ENCODE data around the gene GCLC.
A peak's percentile ranks its signal among the peaks of the same experiment; 100 is the strongest.
"Not testable (repeated sequence)": the region's sequence is repeated elsewhere in the genome, so short reads cannot be mapped to it uniquely, and the experiment has no call there.

GCLC gene

GRCh38 chr6:53556986-53557715 is 12.2 kb upstream of the GCLC start:
- no peak for DNase-seq (ENCODE audit: low read depth)

GRCh38 chr6:53553600-53553999 is 8.7 kb upstream of the GCLC start:
- not testable (repeated sequence) for DNase-seq (ENCODE audit: low read depth)

GRCh38 chr6:53551681-53552080 is 6.8 kb upstream of the GCLC start:
- DNase-seq (ENCODE audit: low read depth): not testable (repeated sequence)

- peak; percentile 94 for DNase-seq (ENCODE audit: low read depth)
Observed at GRCh38 chr6:53547811-53548496, 3.1 kb upstream of the GCLC start.

GRCh38 chr6:53547166-53547810 is 2.4 kb upstream of the GCLC start:
- no peak for DNase-seq (ENCODE audit: low read depth)

GRCh38 chr6:53546281-53546680 is 1.4 kb upstream of the GCLC start:
- DNase-seq (ENCODE audit: low read depth): no peak

GRCh38 chr6:53544217-53544469 is 758 bp downstream of the GCLC start:
- DNase-seq (ENCODE audit: low read depth): no peak

- DNase-seq (ENCODE audit: low read depth): no peak
Observed at GRCh38 chr6:53543359-53544216, 1.3 kb downstream of the GCLC start.

- no peak for DNase-seq (ENCODE audit: low read depth)
Observed at GRCh38 chr6:53541900-53542299, 3.0 kb downstream of the GCLC start.

GRCh38 chr6:53540129-53540692 is 4.7 kb downstream of the GCLC start:
- no peak for DNase-seq (ENCODE audit: low read depth)

GRCh38 chr6:53539561-53539960 is 5.3 kb downstream of the GCLC start:
- no peak for DNase-seq (ENCODE audit: low read depth)

- no peak for DNase-seq (ENCODE audit: low read depth)
Observed at GRCh38 chr6:53536561-53536960, 8.3 kb downstream of the GCLC start.

- no peak for DNase-seq (ENCODE audit: low read depth)
Observed at GRCh38 chr6:53532942-53533341, 12.0 kb downstream of the GCLC start.

GRCh38 chr6:53532061-53532797 is 12.7 kb downstream of the GCLC start:
- DNase-seq (ENCODE audit: low read depth): no peak

GRCh38 chr6:53530780-53531386 is 14.0 kb downstream of the GCLC start:
- no peak for DNase-seq (ENCODE audit: low read depth)

GRCh38 chr6:53530346-53530745 is 14.6 kb downstream of the GCLC start:
- no peak for DNase-seq (ENCODE audit: low read depth)

GRCh38 chr6:53529324-53530036 is 15.4 kb downstream of the GCLC start:
- no peak for DNase-seq (ENCODE audit: low read depth)

GRCh38 chr6:53528107-53528506 is 16.8 kb downstream of the GCLC start:
- DNase-seq (ENCODE audit: low read depth): no peak

- no peak for DNase-seq (ENCODE audit: low read depth)
Observed at GRCh38 chr6:53527249-53527765, 17.6 kb downstream of the GCLC start.

GRCh38 chr6:53526000-53526399 is 18.9 kb downstream of the GCLC start:
- DNase-seq (ENCODE audit: low read depth): no peak
